Peyer's patch (tissue), 4 donors: ENCODE measurements around the gene ITIH5. TPM values are rescaled to one million over a fixed set of nuclear protein-coding genes. Genes with fewer than 3 reads are reported as not detected.
"Not testable (repeated sequence)": the region's sequence is repeated elsewhere in the genome, so short reads cannot be mapped to it uniquely, and the experiment has no call there.

ENCODE experiments used
- DNase-seq, 3 donors: peaks; one replicate each; pipeline ENCODE4 v3.0.0-alpha.2; 2017 to 2019
- H3K27ac ChIP-seq, 4 donors: fragments of 200-600 bp; sonication (generic); one replicate each; pipeline ENCODE4 v1.5.1; 2016 to 2019
- H3K27me3 ChIP-seq, 2 donors: fragments of 200-600 bp; sonication (generic); one replicate each; pipeline ENCODE4 v1.5.1; 2019
- H3K36me3 ChIP-seq, 3 donors: fragments of 200-600 bp; sonication (generic); one replicate each; pipeline ENCODE4 v1.5.1; 2016 to 2019
- H3K4me1 ChIP-seq, 4 donors: fragments of 200-600 bp; sonication (generic); one replicate each; pipeline ENCODE4 v1.5.1; 2016 to 2019
- H3K4me3 ChIP-seq, 4 donors: fragments of 200-600 bp; sonication (generic); 1 replicate in 3 of 4; 2 replicates in 1 of 4; pipeline ENCODE4 v1.5.1; 2016 to 2019; ENCODE audit warnings: mild to moderate bottlenecking in 1 of 4
- H3K9me3 ChIP-seq, 4 donors: fragments of 200-600 bp; sonication (generic); one replicate each; pipeline ENCODE4 v1.5.1; 2016 to 2019; ENCODE audit warnings: mild to moderate bottlenecking in 1 of 4
- POLR2A ChIP-seq, 2 donors: fragments of 450-650 bp; IDR thresholded peaks; one replicate each; pipeline ENCODE4 v1.5.1; 2017; ENCODE audit warnings: antibody characterized with exemption in 2 of 2, mild to moderate bottlenecking in 2 of 2, moderate library complexity in 2 of 2
- total RNA-seq, 4 donors: library from RNA; depleted of rRNA; stranded (reverse); fragments of >200 nt; gene quantifications; one replicate each; pipeline ENCODE4 v1.1.0, GENCODE V29; 2016
- TF ChIP-seq, protein P1 (sequence below), 6 experiments: fragments of 450-650 bp in 4 of 6; fragments of 200-600 bp in 2 of 6; sonication (generic) in 1 of 6; IDR thresholded peaks; one replicate each; pipeline ENCODE4 v1.5.1; 2017 to 2019; ENCODE audit warnings: antibody characterized with exemption in 6 of 6, mild to moderate bottlenecking in 3 of 6, moderate library complexity in 1 of 6

Gene ITIH5
- total RNA-seq, 4 donors from 2014 or later, result 1.9 to 29.7 (median 4.9) TPM

DNA sequence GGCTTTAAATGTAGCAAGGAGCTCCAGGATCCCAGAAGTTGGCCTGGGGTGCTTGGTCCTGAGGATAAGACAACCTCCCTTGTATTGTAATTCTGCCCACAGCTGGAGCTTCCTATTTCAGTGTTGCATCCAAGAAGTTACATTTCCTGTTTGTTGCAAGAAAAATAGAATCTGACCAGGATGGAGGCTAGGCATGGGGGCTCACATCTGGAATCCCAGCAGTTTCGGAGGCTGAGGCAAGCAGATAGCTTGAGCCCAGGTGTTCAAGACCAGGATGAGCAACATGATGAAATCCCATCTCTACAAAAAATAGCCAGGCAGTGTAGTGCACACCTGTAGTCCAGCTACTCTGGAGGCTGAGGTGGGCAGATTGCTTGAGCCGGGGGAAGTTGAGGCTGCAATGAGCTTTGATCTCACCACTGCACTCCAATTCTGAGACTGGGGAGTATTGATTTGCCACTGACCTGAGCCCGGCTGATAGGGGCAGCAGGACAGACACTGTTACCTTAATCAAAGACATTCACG, 35.6 kb upstream of the ITIH5 start:
- TF ChIP-seq, protein P1, sequence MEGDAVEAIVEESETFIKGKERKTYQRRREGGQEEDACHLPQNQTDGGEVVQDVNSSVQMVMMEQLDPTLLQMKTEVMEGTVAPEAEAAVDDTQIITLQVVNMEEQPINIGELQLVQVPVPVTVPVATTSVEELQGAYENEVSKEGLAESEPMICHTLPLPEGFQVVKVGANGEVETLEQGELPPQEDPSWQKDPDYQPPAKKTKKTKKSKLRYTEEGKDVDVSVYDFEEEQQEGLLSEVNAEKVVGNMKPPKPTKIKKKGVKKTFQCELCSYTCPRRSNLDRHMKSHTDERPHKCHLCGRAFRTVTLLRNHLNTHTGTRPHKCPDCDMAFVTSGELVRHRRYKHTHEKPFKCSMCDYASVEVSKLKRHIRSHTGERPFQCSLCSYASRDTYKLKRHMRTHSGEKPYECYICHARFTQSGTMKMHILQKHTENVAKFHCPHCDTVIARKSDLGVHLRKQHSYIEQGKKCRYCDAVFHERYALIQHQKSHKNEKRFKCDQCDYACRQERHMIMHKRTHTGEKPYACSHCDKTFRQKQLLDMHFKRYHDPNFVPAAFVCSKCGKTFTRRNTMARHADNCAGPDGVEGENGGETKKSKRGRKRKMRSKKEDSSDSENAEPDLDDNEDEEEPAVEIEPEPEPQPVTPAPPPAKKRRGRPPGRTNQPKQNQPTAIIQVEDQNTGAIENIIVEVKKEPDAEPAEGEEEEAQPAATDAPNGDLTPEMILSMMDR (IDR thresholded peaks at IDR 0.05), result no peak
- TF ChIP-seq POLR2A (IDR thresholded peaks at IDR 0.05), result no peak
- no peaks in the 10 kb centered on the region for H3K27me3 ChIP-seq
- no peaks in the 10 kb centered on the region for H3K9me3 ChIP-seq
- no peak overlapping the region for H3K27ac ChIP-seq
- no peaks in the 10 kb centered on the region for H3K36me3 ChIP-seq
- H3K4me3 ChIP-seq, result no peak overlapping the region
- H3K4me1 ChIP-seq, result no peaks in the 10 kb centered on the region
- DNase-seq, result no peak

DNA sequence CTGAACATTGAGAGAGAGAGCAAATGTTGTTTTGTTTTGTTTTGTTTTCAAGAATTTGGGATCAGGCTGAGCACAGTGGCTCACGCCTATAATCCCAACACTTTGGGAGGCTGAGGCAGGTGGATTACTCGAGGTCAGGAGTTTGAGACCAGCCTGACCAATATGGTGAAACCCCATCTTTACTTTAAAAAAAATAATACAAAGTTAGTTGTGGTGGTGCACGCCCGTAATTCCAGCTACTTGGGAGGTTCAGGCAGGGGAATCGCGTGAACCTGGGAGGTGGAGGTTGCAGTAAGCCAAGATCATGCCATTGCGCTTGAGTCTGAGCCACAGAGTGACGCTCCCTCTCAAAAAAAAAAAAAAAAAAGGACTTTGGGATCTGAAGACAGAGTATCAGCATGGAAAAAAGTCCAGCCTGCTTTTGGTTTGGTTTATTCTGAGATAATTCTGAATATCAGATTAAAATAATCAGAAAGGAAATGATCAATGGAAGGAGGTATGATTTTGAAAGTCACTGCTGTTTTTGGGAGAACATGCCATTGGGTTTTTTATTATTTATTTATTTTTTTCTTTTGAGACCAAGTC, 34.5 kb upstream of the ITIH5 start:
- Histone ChIP-seq H3K27me3 (no peaks in the 10 kb centered on the region), H3K4me1 (no peaks in the 10 kb centered on the region), H3K4me3 (no peak overlapping the region), H3K27ac (no peak overlapping the region), H3K36me3 (no peaks in the 10 kb centered on the region), H3K9me3 (no peaks in the 10 kb centered on the region)
- TF ChIP-seq, protein P1 (IDR thresholded peaks at IDR 0.05), result no peak
- TF ChIP-seq POLR2A (IDR thresholded peaks at IDR 0.05), result no peak
- no peak for DNase-seq

DNA sequence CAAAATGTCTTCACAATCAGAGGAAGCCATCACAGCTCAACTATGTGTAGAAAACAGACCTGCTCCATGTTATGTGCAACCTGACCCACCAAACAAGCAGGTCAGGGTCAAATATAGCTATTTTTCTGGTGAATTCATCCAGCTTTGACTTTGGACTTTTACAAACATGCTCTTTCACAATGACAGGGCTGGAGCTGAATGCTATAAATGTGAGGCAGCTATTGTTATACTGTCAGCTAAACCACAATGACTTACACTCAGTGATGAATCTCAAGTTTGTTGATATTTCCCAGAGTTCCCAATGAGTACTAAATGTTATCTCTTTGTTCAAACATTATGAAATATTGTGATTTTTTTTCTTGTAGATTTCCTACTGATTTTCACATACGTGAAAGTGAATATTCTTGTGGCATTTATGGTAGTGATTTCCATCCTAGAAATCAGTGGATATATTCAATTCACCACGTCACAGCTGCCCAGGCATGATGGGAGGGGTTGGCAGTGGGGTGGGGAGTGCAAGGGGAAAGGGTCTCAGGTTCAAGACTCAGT, 33.9 kb upstream of the ITIH5 start:
- Histone ChIP-seq H3K36me3 (no peaks in the 10 kb centered on the region), H3K27me3 (no peaks in the 10 kb centered on the region), H3K27ac (no peak overlapping the region), H3K9me3 (no peaks in the 10 kb centered on the region), H3K4me3 (no peak overlapping the region), H3K4me1 (no peaks in the 10 kb centered on the region)
- DNase-seq, result no peak
- no peak for TF ChIP-seq POLR2A (IDR thresholded peaks at IDR 0.05)
- TF ChIP-seq, protein P1 (IDR thresholded peaks at IDR 0.05), result no peak

DNA sequence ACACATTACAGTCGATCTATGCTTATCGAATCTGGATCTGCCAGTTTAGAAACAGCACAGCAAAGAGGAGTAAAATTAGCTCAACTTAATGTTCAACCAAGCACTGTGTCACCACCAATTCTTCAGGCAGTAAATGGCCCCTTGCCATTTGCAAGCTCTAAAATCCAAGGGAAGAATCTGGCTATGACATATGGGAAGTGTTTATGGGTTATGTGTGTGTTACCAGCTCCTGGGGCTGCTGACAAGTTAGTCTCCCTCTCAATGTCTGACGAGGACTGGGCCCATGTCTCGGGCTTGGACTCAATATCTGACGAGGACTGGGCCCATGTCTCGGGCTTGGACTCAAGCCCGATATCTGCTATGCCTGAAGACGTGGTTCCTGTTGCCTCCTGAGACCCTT, 30.7 kb upstream of the ITIH5 start:
- Histone ChIP-seq H3K27me3 (no peaks in the 10 kb centered on the region), H3K9me3 (peaks cover 0 to 1% (median 0%) of the 10 kb centered on the region in 4 donors), H3K4me1 (no peaks in the 10 kb centered on the region), H3K4me3 (no peak overlapping the region), H3K36me3 (no peaks in the 10 kb centered on the region), H3K27ac (no peak overlapping the region)
- TF ChIP-seq, protein P1 (IDR thresholded peaks at IDR 0.05), result no peak
- TF ChIP-seq POLR2A (IDR thresholded peaks at IDR 0.05), result no peak
- no peak for DNase-seq

DNA sequence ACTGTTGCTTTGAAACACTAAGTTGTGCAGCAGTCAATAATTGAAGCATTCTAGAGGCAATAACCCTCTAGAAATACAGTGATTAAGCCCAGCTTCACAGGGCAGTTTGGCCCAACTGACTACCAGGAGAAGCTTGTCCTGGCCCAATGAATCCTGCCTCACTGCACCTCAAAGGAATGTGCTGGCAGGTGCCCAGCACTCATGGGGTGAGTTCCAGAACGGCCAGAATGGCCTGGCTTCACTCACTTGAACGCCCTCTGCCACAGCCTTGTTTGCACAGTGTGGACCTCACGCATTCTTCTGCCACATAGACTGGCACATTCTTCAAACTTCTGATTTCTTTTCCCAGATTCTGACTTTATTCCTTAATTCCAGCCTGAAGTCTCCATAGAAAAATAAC, 29.8 kb upstream of the ITIH5 start:
- Histone ChIP-seq H3K36me3 (no peaks in the 10 kb centered on the region), H3K9me3 (peaks cover 0 to 5% (median 2%) of the 10 kb centered on the region in 4 donors), H3K27ac (no peak overlapping the region), H3K4me3 (no peak overlapping the region), H3K27me3 (no peaks in the 10 kb centered on the region), H3K4me1 (no peaks in the 10 kb centered on the region)
- DNase-seq, result no peak
- TF ChIP-seq, protein P1 (IDR thresholded peaks at IDR 0.05), result no peak
- no peak for TF ChIP-seq POLR2A (IDR thresholded peaks at IDR 0.05)

DNA sequence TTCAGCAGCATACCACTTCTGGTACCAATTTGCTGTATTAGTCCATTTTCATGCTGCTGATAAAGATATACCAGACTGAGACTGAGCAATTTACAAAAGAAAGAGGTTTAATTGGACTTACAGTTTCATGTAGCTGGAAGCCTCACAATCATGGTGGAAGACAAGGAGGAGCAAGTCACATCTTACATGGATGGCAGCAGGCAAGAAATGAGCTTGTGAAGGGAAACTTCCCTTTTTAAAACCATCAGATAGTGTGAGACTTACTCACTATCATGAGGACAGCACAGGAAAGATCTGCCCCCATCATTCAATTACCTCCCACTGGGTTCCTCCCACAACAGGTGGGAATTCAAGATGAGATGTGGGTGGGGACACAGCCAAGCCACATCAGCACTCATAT, 26.4 kb upstream of the ITIH5 start:
- H3K27ac ChIP-seq, H3K9me3 ChIP-seq, DNase-seq, H3K4me3 ChIP-seq, H3K27me3 ChIP-seq, H3K36me3 ChIP-seq, H3K4me1 ChIP-seq: not testable (repeated sequence)

DNA sequence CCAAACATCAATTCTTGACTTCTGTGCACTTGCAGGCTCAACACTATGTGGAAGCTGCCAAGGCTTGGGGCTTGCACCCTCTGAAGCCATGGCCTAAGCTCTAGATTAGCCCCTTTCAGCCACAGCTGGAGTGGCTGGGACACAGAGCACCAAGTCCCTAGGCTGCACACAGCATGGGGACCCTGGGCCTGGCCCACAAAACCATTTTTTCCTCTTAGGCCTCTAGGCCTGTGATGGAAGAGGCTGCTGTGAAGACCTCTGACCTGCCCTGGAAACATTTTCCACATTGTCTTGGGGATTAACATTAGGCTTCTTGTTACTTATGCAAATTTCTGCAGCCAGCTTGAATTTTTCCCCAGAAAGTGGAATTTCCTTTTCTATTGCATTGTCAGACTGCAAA, 25.6 kb upstream of the ITIH5 start:
- H3K27me3 ChIP-seq, H3K27ac ChIP-seq, H3K36me3 ChIP-seq, H3K4me3 ChIP-seq, DNase-seq, H3K9me3 ChIP-seq, H3K4me1 ChIP-seq: not testable (repeated sequence)

DNA sequence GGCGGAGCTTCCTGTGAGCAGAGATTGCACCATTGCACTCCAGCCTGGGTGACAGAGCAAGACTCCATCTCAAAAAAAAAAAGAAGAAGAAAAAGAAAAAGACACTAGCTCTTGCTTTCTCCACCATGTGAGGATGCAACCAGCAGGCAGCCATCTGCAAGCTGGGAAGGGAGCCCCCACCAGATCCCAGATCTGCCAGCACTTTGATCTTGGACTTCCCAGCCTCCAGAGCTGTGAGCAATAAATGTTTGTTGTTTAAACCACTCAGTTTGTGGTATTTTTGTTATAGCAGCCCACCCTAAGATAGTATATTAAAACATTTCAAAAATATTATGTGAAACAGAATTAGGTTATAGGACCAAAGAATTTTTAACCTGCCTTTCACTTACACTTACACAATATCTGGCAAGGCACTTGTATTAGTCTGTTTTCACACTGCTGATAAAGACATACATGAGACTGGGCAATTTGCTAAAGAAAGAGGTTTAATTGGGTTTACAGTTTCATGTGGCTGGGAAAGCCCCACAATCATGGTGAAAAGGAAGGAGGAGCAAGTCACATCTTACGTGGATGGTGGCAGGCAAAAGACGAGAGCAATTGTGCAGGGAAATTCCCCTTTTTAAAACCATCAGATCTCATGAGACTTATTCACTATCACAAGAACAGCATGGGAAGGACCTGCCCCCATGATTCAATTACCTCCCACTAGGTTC, 24.3 kb upstream of the ITIH5 start:
- not testable (repeated sequence) for H3K27me3 ChIP-seq, H3K9me3 ChIP-seq, H3K36me3 ChIP-seq, H3K4me1 ChIP-seq, H3K27ac ChIP-seq, DNase-seq, H3K4me3 ChIP-seq
